Suprapubic skin (tissue), 4 donors: Measurements from ENCODE around the gene AGBL1. TPM values are rescaled to one million over a fixed set of nuclear protein-coding genes. Genes with fewer than 3 reads are reported as not detected.

Experiments
- DNase-seq, 2 donors: peaks; one replicate each; pipeline ENCODE4 v3.0.0-alpha.2; 2019; ENCODE audit warnings: low spot score in 2 of 2
- H3K27ac ChIP-seq: fragments of 200-600 bp; sonication (generic); one replicate; pipeline ENCODE4 v1.5.1; 2019
- H3K27me3 ChIP-seq: fragments of 200-600 bp; sonication (generic); one replicate; pipeline ENCODE4 v1.5.1; 2019
- H3K36me3 ChIP-seq: fragments of 200-600 bp; sonication (generic); one replicate; pipeline ENCODE4 v1.5.1; 2019
- H3K4me1 ChIP-seq: fragments of 200-600 bp; sonication (generic); one replicate; pipeline ENCODE4 v1.5.1; 2019
- H3K4me3 ChIP-seq: fragments of 200-600 bp; sonication (generic); one replicate; pipeline ENCODE4 v1.5.1; 2019; ENCODE audit warnings: mild to moderate bottlenecking
- H3K9me3 ChIP-seq: fragments of 200-600 bp; sonication (generic); one replicate; pipeline ENCODE4 v1.5.1; 2019
- CTCF ChIP-seq, 2 donors: fragments of 200-600 bp in 1 of 2; fragments of 450-650 bp in 1 of 2; sonication (generic) in 1 of 2; IDR thresholded peaks; one replicate each; pipeline ENCODE4 v1.5.1; 2016 to 2019; ENCODE audit warnings: antibody characterized with exemption in 2 of 2, mild to moderate bottlenecking in 1 of 2, moderate library complexity in 1 of 2
- EP300 ChIP-seq: sonication (generic); formaldehyde crosslinking; IDR thresholded peaks from one replicate; pipeline ENCODE4 v1.6.1; 2017; ENCODE audit warnings: antibody characterized with exemption
- POLR2A ChIP-seq, 2 donors: fragments of 450-650 bp; IDR thresholded peaks; one replicate each; pipeline ENCODE4 v1.6.1; 2017; ENCODE audit warnings: antibody characterized with exemption in 2 of 2, mild to moderate bottlenecking in 2 of 2, moderate library complexity in 2 of 2
- POLR2AphosphoS5 ChIP-seq, 3 donors: sonication (generic); formaldehyde crosslinking; IDR thresholded peaks; one replicate each; pipeline ENCODE4 v1.6.1; 2017; ENCODE audit warnings: antibody characterized with exemption in 3 of 3
- WGBS: methylation state at CpG from one replicate; pipeline ENCODE4 v1.1.5; 2018; 5-methylcytosine and 5-hydroxymethylcytosine counted together
- total RNA-seq, 4 donors: library from RNA; depleted of rRNA; stranded (reverse); fragments of >200 nt; gene quantifications; one replicate each; pipeline ENCODE4 v1.1.0, GENCODE V29; 2016

The AGBL1 gene
- total RNA-seq, 4 donors from 2014 or later = 0.23 to 0.56 TPM; not detected in 2

GRCh38 chr15:86959254-86959653 is 879.6 kb downstream of the AGBL1 start:
- TF ChIP-seq POLR2A (IDR thresholded peaks at IDR 0.05) (no peak), EP300 (no peak), POLR2AphosphoS5 (IDR thresholded peaks at IDR 0.05) (no peak), CTCF (IDR thresholded peaks at IDR 0.05) (no peak)
- H3K27me3 ChIP-seq = no peaks in the 10 kb centered on the region
- DNase-seq = no peak
- H3K4me3 ChIP-seq = no peak overlapping the region
- H3K9me3 ChIP-seq = no peaks in the 10 kb centered on the region
- no peak overlapping the region for H3K27ac ChIP-seq
- no peaks in the 10 kb centered on the region for H3K36me3 ChIP-seq
- no peaks in the 10 kb centered on the region for H3K4me1 ChIP-seq

GRCh38 chr15:86961669-86962068 is 882.0 kb downstream of the AGBL1 start:
- TF ChIP-seq CTCF (IDR thresholded peaks at IDR 0.05) (no peak), POLR2AphosphoS5 (IDR thresholded peaks at IDR 0.05) (no peak), POLR2A (IDR thresholded peaks at IDR 0.05) (no peak), EP300 (no peak)
- Histone ChIP-seq H3K9me3 (no peaks in the 10 kb centered on the region), H3K27me3 (no peaks in the 10 kb centered on the region), H3K4me1 (no peaks in the 10 kb centered on the region), H3K4me3 (no peak overlapping the region), H3K36me3 (no peaks in the 10 kb centered on the region), H3K27ac (no peak overlapping the region)
- no peak for DNase-seq
- WGBS = 82% methylated on average over 3 of the region's 3 CpGs

- no peak for DNase-seq
- H3K27ac ChIP-seq = no peak overlapping the region
- TF ChIP-seq CTCF (IDR thresholded peaks at IDR 0.05) (no peak), EP300 (no peak), POLR2AphosphoS5 (IDR thresholded peaks at IDR 0.05) (no peak), POLR2A (IDR thresholded peaks at IDR 0.05) (no peak)
- H3K9me3 ChIP-seq = no peaks in the 10 kb centered on the region
- WGBS = 56% methylated on average over 1 of the region's 1 CpG
- no peaks in the 10 kb centered on the region for H3K36me3 ChIP-seq
- no peak overlapping the region for H3K4me3 ChIP-seq
- no peaks in the 10 kb centered on the region for H3K4me1 ChIP-seq
- no peaks in the 10 kb centered on the region for H3K27me3 ChIP-seq
Measured at GRCh38 chr15:86964271-86964670, 884.6 kb downstream of the AGBL1 start.

- TF ChIP-seq EP300 (no peak), POLR2A (IDR thresholded peaks at IDR 0.05) (no peak), CTCF (IDR thresholded peaks at IDR 0.05) (no peak), POLR2AphosphoS5 (IDR thresholded peaks at IDR 0.05) (no peak)
- no peak overlapping the region for H3K4me3 ChIP-seq
- no peak overlapping the region for H3K27ac ChIP-seq
- H3K27me3 ChIP-seq = no peaks in the 10 kb centered on the region
- no peak for DNase-seq
- no peaks in the 10 kb centered on the region for H3K36me3 ChIP-seq
- WGBS = 75% methylated on average over 4 of the region's 4 CpGs
- H3K4me1 ChIP-seq = no peaks in the 10 kb centered on the region
- H3K9me3 ChIP-seq = no peaks in the 10 kb centered on the region
Measured at GRCh38 chr15:86968244-86968643, 888.6 kb downstream of the AGBL1 start.

GRCh38 chr15:86969364-86969763 is 889.7 kb downstream of the AGBL1 start:
- Histone ChIP-seq H3K9me3 (no peaks in the 10 kb centered on the region), H3K36me3 (no peaks in the 10 kb centered on the region), H3K4me3 (no peak overlapping the region), H3K27ac (no peak overlapping the region), H3K27me3 (no peaks in the 10 kb centered on the region), H3K4me1 (no peaks in the 10 kb centered on the region)
- TF ChIP-seq CTCF (IDR thresholded peaks at IDR 0.05) = no peak
- TF ChIP-seq EP300 = no peak
- TF ChIP-seq POLR2AphosphoS5 (IDR thresholded peaks at IDR 0.05) = no peak
- TF ChIP-seq POLR2A (IDR thresholded peaks at IDR 0.05) = no peak
- DNase-seq = no peak
- 92% methylated on average over 4 of the region's 4 CpGs for WGBS
